ENCODE results near the gene SCN1B. TPM values are rescaled to one million over a fixed set of nuclear protein-coding genes. Genes with fewer than 3 reads are reported as not detected.

The SCN1B gene
- total and polyA plus RNA-seq, 2 of the 13 experiments (the other 11 are each of a cell fraction or from before 2014, with no cell fraction given) = 2.7 to 20.1 TPM

DNA sequence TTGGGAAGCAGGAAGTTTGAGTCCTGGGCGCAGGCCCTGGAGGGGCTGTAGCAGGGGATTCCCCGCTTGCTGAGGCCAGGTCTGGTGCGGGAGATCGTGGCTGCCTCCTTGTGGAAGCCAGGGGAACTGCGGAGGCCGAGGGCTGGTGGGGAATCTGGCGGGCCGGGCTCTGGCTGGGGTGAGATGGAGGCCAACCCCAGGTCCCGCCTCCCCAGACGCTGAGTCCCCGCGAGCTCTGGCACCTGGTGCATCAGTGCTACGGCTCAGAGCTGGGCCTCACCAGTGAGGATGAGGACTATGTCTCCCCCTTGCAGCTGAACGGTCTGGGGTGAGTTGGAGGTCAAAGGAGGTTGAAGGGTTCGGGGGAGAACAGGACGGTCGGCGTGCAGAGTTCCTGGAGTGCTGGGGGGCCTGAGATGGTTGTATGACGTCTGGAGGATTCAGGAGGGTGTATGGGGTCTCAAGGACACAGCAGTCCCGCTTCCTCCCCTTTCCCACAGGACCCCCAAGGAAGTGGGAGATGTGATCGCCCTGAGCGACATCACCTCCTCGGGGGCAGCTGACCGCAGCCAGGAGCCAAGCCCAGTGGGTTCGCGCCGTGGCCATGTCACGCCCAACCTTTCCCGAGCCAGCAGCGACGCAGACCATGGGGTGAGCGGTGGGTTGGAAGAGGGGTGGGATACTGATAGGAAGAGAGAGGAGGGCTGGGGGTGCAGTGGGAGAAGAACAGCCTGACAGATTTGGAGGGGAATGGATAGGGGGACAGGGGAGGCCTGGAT is 17.0 kb upstream of the SCN1B start:
- ChIA-PET CTCF (ENCODE audit: low intra/inter-chr PET ratio, low total read pairs) (interaction anchor here (1.0 to 3.4 kb wide), 3 partner anchors 11 to 40 kb away, joined by 3 to 99 read pairs (median 4); no protein-coding TSS in a partner anchor), POLR2A (interaction anchor here (0.5 to 1.6 kb wide), 3 partner anchors 18 to 39 kb away, joined by 3 to 4 read pairs (median 4); partner anchors contain the start of gene HPN)
- ATAC-seq (peak; percentile 73), FAIRE-seq (peak; percentile 23), DNase-seq (ENCODE audit: low spot score) (peak; percentile 48)
- in situ Hi-C loops (cut with HindIII; ENCODE audit: extremely low pct_ligation_motif_present, low pct_unique_long_range_greater_than_20kb) = loop anchor here (5.0 kb wide), 1 partner anchor 41 kb away; no protein-coding TSS in a partner anchor
- Histone ChIP-seq H3K27me3 (ENCODE audit: control insufficient read depth in 1 of 2, insufficient read depth in 2 of 2, low read length in 2 of 2) (no peaks in the 10 kb centered on the region), H3K36me3 (replicated peaks in 1 of 2; ENCODE audit: control insufficient read depth in 1 of 2, insufficient read depth in 2 of 2, low read length in 2 of 2) (peaks cover 28 to 68% of the 10 kb centered on the region in 2 experiments), H2AFZ (ENCODE audit: low read length) (no peak overlapping the region), H3K79me2 (ENCODE audit: insufficient read depth, low read length) (no peaks in the 10 kb centered on the region), H3K9ac (ENCODE audit: insufficient read depth, low read depth, low read length) (no peak overlapping the region), H3K4me2 (ENCODE audit: low read depth, low read length) (no peak overlapping the region), H3K9me3 (ENCODE audit: low read length) (no peaks in the 10 kb centered on the region), H4K20me1 (ENCODE audit: insufficient read depth, low read length) (peaks cover 13% of the 10 kb centered on the region; the same call in 1 of the 2 replicates), H3K27ac (ENCODE audit: extremely low read length, insufficient read depth, low read length) (no peak overlapping the region), H3K4me3 (replicated peaks in 1 of 3; ENCODE audit: insufficient read depth in 1 of 3, low read depth in 2 of 3, low read length in 3 of 3) (no peak overlapping the region), H3K4me1 (ENCODE audit: insufficient read depth, low read length) (0 out of 2 replicates have a peak, but pooled peaks cover 9% of the 10 kb centered on the region)
- BruUV-seq (replicated peaks) = no TSS peak
- WGBS (ENCODE audit: low lambda C conversion rate) = 89% methylated on average over 27 of the region's 32 CpGs
- intact Hi-C loops (cut with micrococcal nuclease; ENCODE audit: unreplicated experiment) = loop anchor here (1.0 kb wide), 1 partner anchor 40 kb away; no protein-coding TSS in a partner anchor
- no peak for TF ChIP-seq SNAI1 (CRISPR knock-in tag; IDR thresholded peaks at IDR 0.05; ENCODE audit: borderline replicate concordance)
- 0 out of 2 replicates have a peak, but pooled peaks have one; percentile 67 for TF ChIP-seq CC2D1A (CRISPR knock-in tag; IDR thresholded peaks at IDR 0.05)
- 0 out of 2 replicates have a peak, but pooled peaks have one; percentile 26 for TF ChIP-seq ZNF788 (CRISPR knock-in tag; IDR thresholded peaks at IDR 0.05; ENCODE audit: borderline replicate concordance)
- TF ChIP-seq, protein P1, sequence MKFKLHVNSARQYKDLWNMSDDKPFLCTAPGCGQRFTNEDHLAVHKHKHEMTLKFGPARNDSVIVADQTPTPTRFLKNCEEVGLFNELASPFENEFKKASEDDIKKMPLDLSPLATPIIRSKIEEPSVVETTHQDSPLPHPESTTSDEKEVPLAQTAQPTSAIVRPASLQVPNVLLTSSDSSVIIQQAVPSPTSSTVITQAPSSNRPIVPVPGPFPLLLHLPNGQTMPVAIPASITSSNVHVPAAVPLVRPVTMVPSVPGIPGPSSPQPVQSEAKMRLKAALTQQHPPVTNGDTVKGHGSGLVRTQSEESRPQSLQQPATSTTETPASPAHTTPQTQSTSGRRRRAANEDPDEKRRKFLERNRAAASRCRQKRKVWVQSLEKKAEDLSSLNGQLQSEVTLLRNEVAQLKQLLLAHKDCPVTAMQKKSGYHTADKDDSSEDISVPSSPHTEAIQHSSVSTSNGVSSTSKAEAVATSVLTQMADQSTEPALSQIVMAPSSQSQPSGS (CRISPR knock-in tag; IDR thresholded peaks at IDR 0.05) = 0 out of 2 replicates have a peak, but pooled peaks have one; percentile 48
- no peak for TF ChIP-seq ZNF607 (CRISPR knock-in tag; IDR thresholded peaks at IDR 0.05; ENCODE audit: borderline replicate concordance)
- 0 out of 2 replicates have a peak, but pooled peaks have one; percentile 43 for TF ChIP-seq ZFP90 (CRISPR knock-in tag; IDR thresholded peaks at IDR 0.05; ENCODE audit: borderline replicate concordance)
- TF ChIP-seq, protein P2, sequence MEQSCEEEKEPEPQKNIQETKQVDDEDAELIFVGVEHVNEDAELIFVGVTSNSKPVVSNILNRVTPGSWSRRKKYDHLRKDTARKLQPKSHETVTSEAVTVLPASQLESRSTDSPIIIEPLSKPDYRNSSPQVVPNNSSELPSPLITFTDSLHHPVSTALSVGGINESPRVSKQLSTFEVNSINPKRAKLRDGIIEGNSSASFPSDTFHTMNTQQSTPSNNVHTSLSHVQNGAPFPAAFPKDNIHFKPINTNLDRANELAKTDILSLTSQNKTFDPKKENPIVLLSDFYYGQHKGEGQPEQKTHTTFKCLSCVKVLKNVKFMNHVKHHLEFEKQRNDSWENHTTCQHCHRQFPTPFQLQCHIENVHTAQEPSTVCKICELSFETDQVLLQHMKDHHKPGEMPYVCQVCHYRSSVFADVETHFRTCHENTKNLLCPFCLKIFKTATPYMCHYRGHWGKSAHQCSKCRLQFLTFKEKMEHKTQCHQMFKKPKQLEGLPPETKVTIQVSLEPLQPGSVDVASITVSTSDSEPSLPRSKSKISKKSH (CRISPR knock-in tag; IDR thresholded peaks at IDR 0.05; ENCODE audit: borderline replicate concordance) = no peak
- TF ChIP-seq, protein P3, sequence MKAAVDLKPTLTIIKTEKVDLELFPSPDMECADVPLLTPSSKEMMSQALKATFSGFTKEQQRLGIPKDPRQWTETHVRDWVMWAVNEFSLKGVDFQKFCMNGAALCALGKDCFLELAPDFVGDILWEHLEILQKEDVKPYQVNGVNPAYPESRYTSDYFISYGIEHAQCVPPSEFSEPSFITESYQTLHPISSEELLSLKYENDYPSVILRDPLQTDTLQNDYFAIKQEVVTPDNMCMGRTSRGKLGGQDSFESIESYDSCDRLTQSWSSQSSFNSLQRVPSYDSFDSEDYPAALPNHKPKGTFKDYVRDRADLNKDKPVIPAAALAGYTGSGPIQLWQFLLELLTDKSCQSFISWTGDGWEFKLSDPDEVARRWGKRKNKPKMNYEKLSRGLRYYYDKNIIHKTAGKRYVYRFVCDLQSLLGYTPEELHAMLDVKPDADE (CRISPR knock-in tag; IDR thresholded peaks at IDR 0.05) = no peak
- TF ChIP-seq POLR2AphosphoS5 (IDR thresholded peaks at IDR 0.05; ENCODE audit: low read depth, low read length) = peak; percentile 31; the same call in 1 of the 2 replicates
- no peak for TF ChIP-seq REL (CRISPR knock-in tag; conservative IDR thresholded peaks at IDR 0.05)
- no peak for TF ChIP-seq ZNF781 (CRISPR knock-in tag; IDR thresholded peaks at IDR 0.05; ENCODE audit: borderline replicate concordance, not compliant biosample characterization)
- 0 out of 2 replicates have a peak, but pooled peaks have one; percentile 36 for TF ChIP-seq ZMYM4 (CRISPR knock-in tag; IDR thresholded peaks at IDR 0.05)
- TF ChIP-seq, protein P4, sequence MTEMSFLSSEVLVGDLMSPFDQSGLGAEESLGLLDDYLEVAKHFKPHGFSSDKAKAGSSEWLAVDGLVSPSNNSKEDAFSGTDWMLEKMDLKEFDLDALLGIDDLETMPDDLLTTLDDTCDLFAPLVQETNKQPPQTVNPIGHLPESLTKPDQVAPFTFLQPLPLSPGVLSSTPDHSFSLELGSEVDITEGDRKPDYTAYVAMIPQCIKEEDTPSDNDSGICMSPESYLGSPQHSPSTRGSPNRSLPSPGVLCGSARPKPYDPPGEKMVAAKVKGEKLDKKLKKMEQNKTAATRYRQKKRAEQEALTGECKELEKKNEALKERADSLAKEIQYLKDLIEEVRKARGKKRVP (CRISPR knock-in tag; IDR thresholded peaks at IDR 0.05) = no peak
- TF ChIP-seq ZNF776 (CRISPR knock-in tag; IDR thresholded peaks at IDR 0.05) = no peak
- no peak for TF ChIP-seq ZNF577 (CRISPR knock-in tag; IDR thresholded peaks at IDR 0.05; ENCODE audit: borderline replicate concordance, low read depth)
- no peak for TF ChIP-seq ZSCAN20 (CRISPR knock-in tag; IDR thresholded peaks at IDR 0.05; ENCODE audit: borderline replicate concordance)
- TF ChIP-seq ZNF33B (CRISPR knock-in tag; IDR thresholded peaks at IDR 0.05) = 0 out of 2 replicates have a peak, but pooled peaks have one; percentile 32
